ENCODE results near the gene BHLHE40. TPM values are rescaled to one million over a fixed set of nuclear protein-coding genes. Genes with fewer than 3 reads are reported as not detected.
"Not testable (repeated sequence)": the region's sequence is repeated elsewhere in the genome, so short reads cannot be mapped to it uniquely, and the experiment has no call there.

The BHLHE40 gene
- total and polyA plus RNA-seq, 7 experiments from 2014 or later = 0.82 to 383 (median 4.3) TPM

- DNase-seq; ATAC-seq; H3K36me3 ChIP-seq (ENCODE audit: control insufficient read depth in 2 of 3, insufficient read depth in 3 of 3, low read length in 3 of 3); intact Hi-C loops (cut with micrococcal nuclease); POLR2A ChIA-PET; H3K9me3 ChIP-seq (ENCODE audit: control insufficient read depth in 2 of 3, low read length in 3 of 3); H3K4me3 Mint-ChIP-seq; H3K4me1 ChIP-seq (ENCODE audit: control insufficient read depth in 2 of 2, insufficient read depth in 2 of 2, low read length in 2 of 2); H3K27me3 ChIP-seq (ENCODE audit: control insufficient read depth in 2 of 2, insufficient read depth in 2 of 2, low read length in 2 of 2); H3K4me3 ChIP-seq (ENCODE audit: low read length); H3K27ac ChIP-seq (ENCODE audit: low read depth, low read length); H3K27me3 Mint-ChIP-seq; CTCF ChIA-PET: not testable (repeated sequence)
- peaks cover 10 to 51% (median 29%) of the 10 kb centered on the region in 11 donors for H3K9me3 Mint-ChIP-seq
- peaks cover 3 to 26% (median 21%) of the 10 kb centered on the region in 7 donors for H3K4me1 Mint-ChIP-seq
- H3K27ac Mint-ChIP-seq = peak overlapping the region in 1 of 9 donors; percentile 36
- H3K36me3 Mint-ChIP-seq = peaks cover 12 to 65% (median 17%) of the 10 kb centered on the region in 5 donors
These were observed 11.6 kb upstream of the BHLHE40 start for GRCh38 chr3:4967683-4968082.

GRCh38 chr3:4971437-4971836 is 7.8 kb upstream of the BHLHE40 start:
- H3K36me3 ChIP-seq (ENCODE audit: control insufficient read depth in 2 of 3, insufficient read depth in 3 of 3, low read length in 3 of 3); H3K27me3 ChIP-seq (ENCODE audit: control insufficient read depth in 2 of 2, insufficient read depth in 2 of 2, low read length in 2 of 2); H3K4me1 ChIP-seq (ENCODE audit: control insufficient read depth in 2 of 2, insufficient read depth in 2 of 2, low read length in 2 of 2); H3K9me3 ChIP-seq (ENCODE audit: control insufficient read depth in 2 of 3, low read length in 3 of 3); POLR2A ChIA-PET; intact Hi-C loops (cut with micrococcal nuclease); DNase-seq; CTCF ChIA-PET; H3K27me3 Mint-ChIP-seq; H3K4me3 ChIP-seq (ENCODE audit: low read length); H3K27ac ChIP-seq (ENCODE audit: low read depth, low read length); H3K27ac Mint-ChIP-seq; H3K4me3 Mint-ChIP-seq; ATAC-seq: not testable (repeated sequence)
- Mint-ChIP-seq H3K9me3 (peaks cover 10 to 39% (median 28%) of the 10 kb centered on the region in 11 donors), H3K36me3 (peaks cover 12 to 63% (median 16%) of the 10 kb centered on the region in 5 donors), H3K4me1 (peaks cover under 1 to 31% (median 10%) of the 10 kb centered on the region in 7 donors)

GRCh38 chr3:4971838-4972237 is 7.4 kb upstream of the BHLHE40 start:
- DNase-seq (no peak), ATAC-seq (no peak)
- CTCF ChIA-PET = no interaction called here
- intact Hi-C loops (cut with micrococcal nuclease) = no loop called here
- Histone ChIP-seq H3K27me3 (ENCODE audit: control insufficient read depth in 2 of 2, insufficient read depth in 2 of 2, low read length in 2 of 2) (no peaks in the 10 kb centered on the region), H3K4me3 (ENCODE audit: low read length) (no peak overlapping the region), H3K36me3 (ENCODE audit: control insufficient read depth in 2 of 3, insufficient read depth in 3 of 3, low read length in 3 of 3) (no peaks in the 10 kb centered on the region), H3K9me3 (ENCODE audit: control insufficient read depth in 2 of 3, low read length in 3 of 3) (no peaks in the 10 kb centered on the region), H3K27ac (ENCODE audit: low read depth, low read length) (no peak overlapping the region), H3K4me1 (ENCODE audit: control insufficient read depth in 2 of 2, insufficient read depth in 2 of 2, low read length in 2 of 2) (peaks cover under 1 to 8% of the 10 kb centered on the region in 2 donors)
- H3K4me1 Mint-ChIP-seq = peaks cover 5 to 32% (median 10%) of the 10 kb centered on the region in 7 donors
- no peak overlapping the region for H3K27ac Mint-ChIP-seq
- no peaks in the 10 kb centered on the region for H3K27me3 Mint-ChIP-seq
- no peak overlapping the region for H3K4me3 Mint-ChIP-seq
- peaks cover 10 to 59% (median 12%) of the 10 kb centered on the region in 5 donors for H3K36me3 Mint-ChIP-seq
- POLR2A ChIA-PET = no interaction called here
- H3K9me3 Mint-ChIP-seq = peaks cover 9 to 38% (median 24%) of the 10 kb centered on the region in 11 donors

- Histone ChIP-seq H3K27me3 (ENCODE audit: control insufficient read depth in 2 of 2, insufficient read depth in 2 of 2, low read length in 2 of 2) (no peaks in the 10 kb centered on the region), H3K27ac (ENCODE audit: low read depth, low read length) (no peak overlapping the region), H3K4me1 (ENCODE audit: control insufficient read depth in 2 of 2, insufficient read depth in 2 of 2, low read length in 2 of 2) (peaks cover 7 to 15% of the 10 kb centered on the region in 2 donors), H3K9me3 (ENCODE audit: control insufficient read depth in 2 of 3, low read length in 3 of 3) (no peaks in the 10 kb centered on the region), H3K4me3 (ENCODE audit: low read length) (no peak overlapping the region), H3K36me3 (ENCODE audit: control insufficient read depth in 2 of 3, insufficient read depth in 3 of 3, low read length in 3 of 3) (no peaks in the 10 kb centered on the region)
- Mint-ChIP-seq H3K9me3 (peaks cover 5 to 30% (median 16%) of the 10 kb centered on the region in 11 donors), H3K27me3 (no peaks in the 10 kb centered on the region), H3K27ac (no peak overlapping the region), H3K4me1 (peaks cover 12 to 42% (median 17%) of the 10 kb centered on the region in 7 donors), H3K36me3 (peaks cover 6 to 48% (median 8%) of the 10 kb centered on the region in 5 donors), H3K4me3 (no peak overlapping the region)
- ATAC-seq = no peak
- ChIA-PET CTCF (interaction anchor here (0.6 kb wide), 1 partner anchor 97 kb away, joined by 4 read pairs; no protein-coding TSS in a partner anchor), POLR2A (no interaction called here)
- no peak for DNase-seq
- intact Hi-C loops (cut with micrococcal nuclease) = no loop called here
These were observed 6.3 kb upstream of the BHLHE40 start for GRCh38 chr3:4972652-4973643.

GRCh38 chr3:4974154-4974553 is 5.1 kb upstream of the BHLHE40 start:
- Mint-ChIP-seq H3K27ac (peak overlapping the region in 1 of 9 donors; percentile 12), H3K9me3 (peaks cover 0 to 19% (median 6%) of the 10 kb centered on the region in 11 donors), H3K4me3 (no peak overlapping the region), H3K36me3 (peaks cover 0 to 36% (median 0%) of the 10 kb centered on the region in 5 donors), H3K4me1 (peaks cover 12 to 43% (median 18%) of the 10 kb centered on the region in 7 donors), H3K27me3 (no peaks in the 10 kb centered on the region)
- Histone ChIP-seq H3K27ac (ENCODE audit: low read depth, low read length) (no peak overlapping the region), H3K4me1 (ENCODE audit: control insufficient read depth in 2 of 2, insufficient read depth in 2 of 2, low read length in 2 of 2) (peaks cover 7 to 15% of the 10 kb centered on the region in 2 donors), H3K36me3 (ENCODE audit: control insufficient read depth in 2 of 3, insufficient read depth in 3 of 3, low read length in 3 of 3) (no peaks in the 10 kb centered on the region), H3K4me3 (ENCODE audit: low read length) (no peak overlapping the region), H3K27me3 (ENCODE audit: control insufficient read depth in 2 of 2, insufficient read depth in 2 of 2, low read length in 2 of 2) (no peaks in the 10 kb centered on the region), H3K9me3 (ENCODE audit: control insufficient read depth in 2 of 3, low read length in 3 of 3) (no peaks in the 10 kb centered on the region)
- DNase-seq = no peak
- no peak for ATAC-seq
- CTCF ChIA-PET = no interaction called here
- intact Hi-C loops (cut with micrococcal nuclease) = no loop called here
- POLR2A ChIA-PET = no interaction called here

- peak overlapping the region in 3 of 10 donors; percentile 90 to 100 (median 93) for H3K4me3 Mint-ChIP-seq
These were observed 3.1 kb upstream of the BHLHE40 start for GRCh38 chr3:4976109-4976508.

More at GRCh38 chr3:4976109-4976508, 3.1 kb upstream of the BHLHE40 start:
- ATAC-seq (no peak), DNase-seq (peak in 2 of 9 donors; percentile 14 to 18)
- Histone ChIP-seq H3K4me1 (ENCODE audit: control insufficient read depth in 2 of 2, insufficient read depth in 2 of 2, low read length in 2 of 2) (peaks cover 12 to 16% of the 10 kb centered on the region in 2 donors), H3K4me3 (ENCODE audit: low read length) (peak overlapping the region; percentile 71), H3K36me3 (ENCODE audit: control insufficient read depth in 2 of 3, insufficient read depth in 3 of 3, low read length in 3 of 3) (no peaks in the 10 kb centered on the region), H3K27ac (ENCODE audit: low read depth, low read length) (no peak overlapping the region), H3K9me3 (ENCODE audit: control insufficient read depth in 2 of 3, low read length in 3 of 3) (no peaks in the 10 kb centered on the region), H3K27me3 (ENCODE audit: control insufficient read depth in 2 of 2, insufficient read depth in 2 of 2, low read length in 2 of 2) (no peaks in the 10 kb centered on the region)
- intact Hi-C loops (cut with micrococcal nuclease) = loop anchor here in 1 of 2 donors (5.0 kb wide), 2 partner anchors 69 to 89 kb away; no protein-coding TSS in a partner anchor
- peaks cover 0 to 39% (median 0%) of the 10 kb centered on the region in 5 donors for H3K36me3 Mint-ChIP-seq
- H3K9me3 Mint-ChIP-seq = peaks cover 0 to 9% (median 0%) of the 10 kb centered on the region in 11 donors
- peak overlapping the region in 4 of 9 donors; percentile 18 to 100 (median 64) for H3K27ac Mint-ChIP-seq
- H3K27me3 Mint-ChIP-seq = peaks cover 0 to 2% (median 0%) of the 10 kb centered on the region in 5 donors
- peaks cover 13 to 41% (median 27%) of the 10 kb centered on the region in 7 donors for H3K4me1 Mint-ChIP-seq
- ChIA-PET POLR2A (interaction anchor here (1.1 to 2.6 kb wide), 6 partner anchors 10 to 483 kb away, joined by 3 to 8 read pairs (median 4); partner anchors contain the start of gene ITPR1), CTCF (interaction anchor here (0.6 to 1.8 kb wide), 7 partner anchors 11 to 264 kb away, joined by 3 to 9 read pairs (median 3); no protein-coding TSS in a partner anchor)
